Measurements from ENCODE around the gene TUT4. TPM values are rescaled to one million over a fixed set of nuclear protein-coding genes. Genes with fewer than 3 reads are reported as not detected.

The TUT4 gene
- total and polyA plus RNA-seq, 12 donors: 16.9 to 40.6 (median 31.5) TPM

DNA sequence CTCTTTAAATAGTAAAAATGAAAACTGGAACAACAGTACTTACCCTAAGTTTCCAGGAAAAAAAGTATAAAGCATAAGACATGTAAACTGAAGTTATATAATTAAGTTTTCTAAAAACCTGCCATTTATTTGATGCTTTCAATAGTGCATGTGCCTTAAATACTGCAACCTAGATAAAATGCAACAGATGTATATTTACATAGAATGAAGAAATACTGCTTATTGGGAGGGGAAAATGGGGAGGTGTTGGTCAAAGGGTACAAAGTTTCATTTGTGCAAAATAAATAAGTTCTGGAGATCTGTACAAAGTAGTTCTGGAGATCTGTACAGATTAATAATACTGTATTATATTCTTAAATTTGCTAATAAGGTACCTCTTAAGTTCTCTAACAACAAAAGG lies 79.9 kb downstream of the TUT4 start:
- H3K27me3 ChIP-seq: no peaks in the 10 kb centered on the region
- no peak overlapping the region for H3K27ac ChIP-seq
- ATAC-seq (no peak), DNase-seq (no peak)
- TF ChIP-seq, protein P1, sequence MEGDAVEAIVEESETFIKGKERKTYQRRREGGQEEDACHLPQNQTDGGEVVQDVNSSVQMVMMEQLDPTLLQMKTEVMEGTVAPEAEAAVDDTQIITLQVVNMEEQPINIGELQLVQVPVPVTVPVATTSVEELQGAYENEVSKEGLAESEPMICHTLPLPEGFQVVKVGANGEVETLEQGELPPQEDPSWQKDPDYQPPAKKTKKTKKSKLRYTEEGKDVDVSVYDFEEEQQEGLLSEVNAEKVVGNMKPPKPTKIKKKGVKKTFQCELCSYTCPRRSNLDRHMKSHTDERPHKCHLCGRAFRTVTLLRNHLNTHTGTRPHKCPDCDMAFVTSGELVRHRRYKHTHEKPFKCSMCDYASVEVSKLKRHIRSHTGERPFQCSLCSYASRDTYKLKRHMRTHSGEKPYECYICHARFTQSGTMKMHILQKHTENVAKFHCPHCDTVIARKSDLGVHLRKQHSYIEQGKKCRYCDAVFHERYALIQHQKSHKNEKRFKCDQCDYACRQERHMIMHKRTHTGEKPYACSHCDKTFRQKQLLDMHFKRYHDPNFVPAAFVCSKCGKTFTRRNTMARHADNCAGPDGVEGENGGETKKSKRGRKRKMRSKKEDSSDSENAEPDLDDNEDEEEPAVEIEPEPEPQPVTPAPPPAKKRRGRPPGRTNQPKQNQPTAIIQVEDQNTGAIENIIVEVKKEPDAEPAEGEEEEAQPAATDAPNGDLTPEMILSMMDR (IDR thresholded peaks at IDR 0.05): no peak
- peaks cover 0 to 75% (median 0%) of the 10 kb centered on the region in 9 donors for H3K36me3 ChIP-seq
- H3K4me3 ChIP-seq: no peak overlapping the region
- no peaks in the 10 kb centered on the region for H3K4me1 ChIP-seq
- H3K9me3 ChIP-seq: no peaks in the 10 kb centered on the region
- intact Hi-C loops (cut with DNase I): no loop called here

DNA sequence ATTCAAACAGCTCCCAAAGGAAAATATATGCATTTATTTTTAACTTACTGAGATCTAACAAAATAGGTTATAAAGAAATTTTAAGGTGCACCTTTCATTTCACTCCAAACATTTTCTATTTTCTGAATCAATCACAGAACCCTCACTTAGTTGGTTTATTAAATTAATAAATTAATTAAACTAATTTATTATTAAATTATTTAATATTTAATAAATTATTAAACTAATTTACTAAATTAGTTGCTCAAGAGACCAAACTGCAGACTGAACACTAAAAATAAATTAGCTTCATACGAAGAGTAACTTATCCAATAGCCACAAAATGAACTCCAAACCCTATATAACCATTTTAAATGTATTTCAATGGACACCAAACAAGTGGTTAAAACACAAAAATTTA lies 80.5 kb downstream of the TUT4 start:
- no peaks in the 10 kb centered on the region for H3K9me3 ChIP-seq

DNA sequence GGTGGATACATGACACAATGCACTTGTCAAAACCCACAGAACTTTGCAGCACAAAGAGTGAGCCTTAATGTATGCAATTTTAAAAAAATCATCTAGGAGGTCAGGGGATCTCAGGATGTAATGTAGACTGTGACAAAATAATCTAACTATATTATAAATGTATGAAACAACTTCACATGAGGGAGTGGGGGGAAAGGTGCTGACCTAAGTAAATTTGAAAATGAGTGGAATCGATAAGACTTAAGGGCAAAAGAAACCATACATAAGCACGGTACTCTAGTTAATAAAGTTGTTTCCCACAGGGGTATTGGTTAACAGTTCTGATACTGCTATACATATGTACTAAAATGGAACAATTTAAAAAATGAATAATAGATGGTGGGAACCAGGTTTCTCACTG lies 83.8 kb downstream of the TUT4 start:
- no peak for DNase-seq
- Histone ChIP-seq H3K4me1 (no peaks in the 10 kb centered on the region), H3K27ac (no peak overlapping the region), H3K9me3 (no peaks in the 10 kb centered on the region), H3K4me3 (no peak overlapping the region), H3K36me3 (peaks cover 0 to 53% (median 0%) of the 10 kb centered on the region in 9 donors), H3K27me3 (no peaks in the 10 kb centered on the region)
- ATAC-seq: no peak
- WGBS, 2 donors: 97 to 99% methylated on average over 2 of the region's 2 CpGs
- TF ChIP-seq, protein P1 (IDR thresholded peaks at IDR 0.05): no peak
- intact Hi-C loops (cut with DNase I): no loop called here

More for the DNA sequence above, 80.5 kb downstream of the TUT4 start:
- Histone ChIP-seq H3K36me3 (peaks cover 0 to 69% (median 0%) of the 10 kb centered on the region in 9 donors), H3K4me1 (no peaks in the 10 kb centered on the region), H3K27ac (no peak overlapping the region), H3K27me3 (no peaks in the 10 kb centered on the region), H3K4me3 (no peak overlapping the region)
- intact Hi-C loops (cut with DNase I): no loop called here
- DNase-seq (no peak), ATAC-seq (no peak)
- TF ChIP-seq, protein P1 (IDR thresholded peaks at IDR 0.05): no peak
- WGBS, 2 donors: 97 to 98% methylated on average over 1 of the region's 1 CpG

DNA sequence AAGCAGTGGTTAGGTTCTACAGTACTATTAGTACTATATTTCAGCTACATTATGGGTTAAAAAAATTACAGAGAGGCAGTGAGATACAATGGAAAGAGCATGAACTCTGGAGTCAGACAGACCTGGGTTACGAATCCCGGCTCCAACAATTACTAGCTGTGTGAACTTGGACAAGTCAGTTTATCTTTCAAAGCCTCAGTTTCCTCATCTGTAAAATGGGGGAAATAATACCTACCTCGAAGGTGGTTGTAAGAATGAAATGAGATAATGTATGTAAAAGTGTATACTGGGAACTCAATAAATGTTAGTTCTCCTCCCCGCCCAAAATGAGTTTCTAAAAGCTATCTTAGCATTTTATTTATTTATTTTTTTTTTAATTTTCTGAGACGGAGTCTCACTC lies 89.0 kb downstream of the TUT4 start:
- Histone ChIP-seq H3K36me3 (peaks cover 0 to 64% (median 0%) of the 10 kb centered on the region in 9 donors), H3K27ac (no peak overlapping the region), H3K27me3 (no peaks in the 10 kb centered on the region), H3K4me1 (no peaks in the 10 kb centered on the region), H3K4me3 (no peak overlapping the region), H3K9me3 (no peaks in the 10 kb centered on the region)
- 96% methylated on average over 5 of the region's 5 CpGs for WGBS, 2 donors
- intact Hi-C loops (cut with DNase I): no loop called here
- DNase-seq (no peak), ATAC-seq (no peak)
- TF ChIP-seq, protein P1 (IDR thresholded peaks at IDR 0.05): no peak

Measured in heart right ventricle (tissue), 16 donors.